H1 (cell line): ENCODE results near the gene NSUN2. TPM values are rescaled to one million over a fixed set of nuclear protein-coding genes. Genes with fewer than 3 reads are reported as not detected.
"Not testable (repeated sequence)": the region's sequence is repeated elsewhere in the genome, so short reads cannot be mapped to it uniquely, and the experiment has no call there.

ENCODE experiments used
- CTCF ChIA-PET: fragments of 300-600 bp; sonication (Branson Sonifier 250); formaldehyde crosslinking; loops from one replicate; lab custom pipeline; 2021; ENCODE audit not compliant: partially characterized antibody; lab: Charles Lee
- POLR2A ChIA-PET: fragments of 300-600 bp; sonication (Branson Sonifier 250); formaldehyde crosslinking; loops from one replicate; lab custom pipeline; 2021; ENCODE audit warnings: inconsistent platforms; ENCODE audit not compliant: partially characterized antibody; lab: Charles Lee
- DNase-seq, 2 experiments: peaks; one replicate each; pipeline versions ENCODE4 v3.0.0 to v3.0.0-alpha.2; 2010 to 2022; ENCODE audit warnings: low spot score in 2 of 2, low read depth in 1 of 2, mixed read lengths in 1 of 2
- FAIRE-seq: peaks from 2 replicates; lab custom pipeline; 2011; peaks lifted over from hg19 to GRCh38; lab: Jason Lieb, UNC
- H2AFZ ChIP-seq: 2 replicates; pipeline ENCODE4 v1.8.1; 2012; ENCODE audit warnings: low read length, inconsistent platforms
- H2AK5ac ChIP-seq: 2 replicates; pipeline ENCODE4 v1.6.1; 2013; ENCODE audit warnings: low read depth, low read length
- H2BK120ac ChIP-seq: replicated peaks from 2 replicates; pipeline ENCODE3; 2013; ENCODE audit warnings: low read depth, low read length, inconsistent platforms
- H2BK12ac ChIP-seq: 2 replicates; pipeline ENCODE4 v1.6.1; 2013; ENCODE audit warnings: low read depth, low read length
- H2BK15ac ChIP-seq: 2 replicates; pipeline ENCODE4 v1.6.1; 2013; ENCODE audit warnings: low read length
- H2BK20ac ChIP-seq: 2 replicates; pipeline ENCODE4 v1.6.1; 2013; ENCODE audit warnings: low read length
- H2BK5ac ChIP-seq: 2 replicates; pipeline ENCODE4 v1.6.1; 2013; ENCODE audit warnings: low read depth, low read length
- H3K14ac ChIP-seq: 2 replicates; pipeline ENCODE4 v1.6.1; 2013; ENCODE audit warnings: inconsistent platforms; ENCODE audit not compliant: insufficient read length
- H3K18ac ChIP-seq: 2 replicates; pipeline ENCODE4 v1.6.1; 2013; ENCODE audit warnings: low read length; ENCODE audit errors: extremely low read depth
- H3K23ac ChIP-seq: 2 replicates; pipeline ENCODE4 v1.6.1; 2013; ENCODE audit warnings: inconsistent platforms; ENCODE audit not compliant: insufficient read length
- H3K23me2 ChIP-seq: 2 replicates; pipeline ENCODE4 v1.6.1; 2013; ENCODE audit warnings: low read depth, low read length
- H3K27ac ChIP-seq: 2 replicates; pipeline ENCODE4 v1.6.1; 2011; ENCODE audit warnings: low read depth, low read length, inconsistent platforms
- H3K27me3 ChIP-seq, 4 experiments: replicated peaks in 1 of 4; 1 replicate in 1 of 4; 2 replicates in 3 of 4; pipeline versions ENCODE4 v1.6.1 to v1.8.1; 2011 to 2013; ENCODE audit warnings: low read length in 3 of 4, mild to moderate bottlenecking in 3 of 4, inconsistent platforms in 2 of 4, mixed read lengths in 2 of 4, moderate library complexity in 1 of 4; ENCODE audit not compliant: control insufficient read depth in 3 of 4, insufficient read depth in 3 of 4; ENCODE audit errors: extremely low read depth in 1 of 4
- H3K36me3 ChIP-seq, 4 experiments: 2 replicates each; pipeline versions ENCODE4 v1.6.1 to v1.8.1; 2011 to 2013; ENCODE audit warnings: mild to moderate bottlenecking in 4 of 4, low read length in 3 of 4, moderate library complexity in 2 of 4, control low read depth in 1 of 4, inconsistent platforms in 1 of 4; ENCODE audit not compliant: insufficient read depth in 4 of 4, control insufficient read depth in 2 of 4
- H3K4ac ChIP-seq: replicated peaks from 2 replicates; pipeline ENCODE3; 2013; ENCODE audit warnings: low read length, low read depth, mixed read lengths, inconsistent platforms; ENCODE audit not compliant: insufficient read length
- H3K4me1 ChIP-seq, 4 experiments: replicated peaks in 1 of 4; 1 replicate in 1 of 4; 2 replicates in 3 of 4; pipeline versions ENCODE4 v1.6.1 to v1.8.1; 2011 to 2013; ENCODE audit warnings: low read length in 3 of 4, inconsistent platforms in 2 of 4, mixed read lengths in 1 of 4; ENCODE audit not compliant: insufficient read depth in 4 of 4, control insufficient read depth in 3 of 4
- H3K4me2 ChIP-seq, 2 experiments: 2 replicates each; pipeline versions ENCODE4 v1.6.1 to v1.8.1; 2011 to 2013; ENCODE audit warnings: low read depth in 2 of 2, low read length in 2 of 2, control low read depth in 1 of 2, inconsistent platforms in 1 of 2, mild to moderate bottlenecking in 1 of 2; ENCODE audit not compliant: insufficient read depth in 1 of 2
- H3K4me3 ChIP-seq, 4 experiments: fragments of 200-600, 300-600 bp in 1 of 4; sonication (generic), shearing (Covaris generic), sonication (Bioruptor Twin) in 1 of 4; 2 replicates each; pipeline versions ENCODE4 v1.5.1 to v1.8.1; 2011 to 2016; ENCODE audit warnings: low read length in 4 of 4, low read depth in 3 of 4, control low read depth in 2 of 4, inconsistent platforms in 2 of 4, mild to moderate bottlenecking in 2 of 4, mixed read lengths in 1 of 4, moderate library complexity in 1 of 4; ENCODE audit not compliant: insufficient read depth in 2 of 4; ENCODE audit errors: extremely low read depth in 1 of 4
- H3K56ac ChIP-seq: replicated peaks from 2 replicates; pipeline ENCODE3; 2013; ENCODE audit warnings: low read depth, mild to moderate bottlenecking, mixed read lengths, low read length, inconsistent platforms; ENCODE audit not compliant: insufficient read length
- H3K79me1 ChIP-seq: 2 replicates; pipeline ENCODE4 v1.6.1; 2013; ENCODE audit warnings: low read depth, low read length, control low read depth
- H3K79me2 ChIP-seq, 2 experiments: 2 replicates each; pipeline versions ENCODE4 v1.6.1 to v1.8.1; 2012 to 2013; ENCODE audit warnings: low read length in 2 of 2, mild to moderate bottlenecking in 2 of 2, inconsistent platforms in 1 of 2; ENCODE audit not compliant: insufficient read depth in 2 of 2, control insufficient read depth in 1 of 2
- H3K9ac ChIP-seq, 4 experiments: replicated peaks in 1 of 4; 1 replicate in 1 of 4; 2 replicates in 3 of 4; pipeline versions ENCODE4 v1.6.1 to v1.8.1; 2011 to 2013; ENCODE audit warnings: low read depth in 3 of 4, low read length in 3 of 4, control low read depth in 2 of 4, mild to moderate bottlenecking in 2 of 4, moderate library complexity in 2 of 4, inconsistent platforms in 1 of 4; ENCODE audit errors: extremely low read depth in 1 of 4
- H3K9me3 ChIP-seq, 2 experiments: 2 replicates each; pipeline versions ENCODE4 v1.6.1 to v1.8.1; 2012 to 2013; ENCODE audit warnings: mild to moderate bottlenecking in 2 of 2, moderate library complexity in 2 of 2, control low read depth in 1 of 2, inconsistent platforms in 1 of 2, low read depth in 1 of 2, low read length in 1 of 2, mixed read lengths in 1 of 2; ENCODE audit not compliant: insufficient read depth in 2 of 2
- H4K20me1 ChIP-seq, 2 experiments: replicated peaks in 1 of 2; 2 replicates each; pipeline versions ENCODE3 to v1.8.1; 2011 to 2013; ENCODE audit warnings: inconsistent platforms in 2 of 2, low read length in 2 of 2, mild to moderate bottlenecking in 1 of 2; ENCODE audit not compliant: insufficient read depth in 2 of 2, control insufficient read depth in 1 of 2
- H4K5ac ChIP-seq: 2 replicates; pipeline ENCODE4 v1.6.1; 2013; ENCODE audit warnings: low read length, low read depth, mixed read lengths, inconsistent platforms; ENCODE audit not compliant: insufficient read length
- H4K8ac ChIP-seq: 2 replicates; pipeline ENCODE4 v1.8.0; 2013; ENCODE audit warnings: mild to moderate bottlenecking, moderate library complexity, low read length, inconsistent platforms; ENCODE audit not compliant: insufficient read depth; ENCODE audit errors: extremely low read depth
- H4K91ac ChIP-seq: replicated peaks from 2 replicates; pipeline ENCODE3; 2013; ENCODE audit warnings: low read length, mixed read lengths, inconsistent platforms; ENCODE audit not compliant: insufficient read length
- WGBS, 2 experiments: shearing (Covaris generic) in 1 of 2; methylation state at CpG; one replicate each; pipeline versions ENCODE4 v1.1.6 to v1.1.7; 2013 to 2015; ENCODE audit warnings: low lambda C conversion rate in 2 of 2, mixed read lengths in 2 of 2, inconsistent platforms in 1 of 2, low coverage in 1 of 2, missing lambda C conversion rate in 1 of 2; ENCODE audit not compliant: insufficient replicate concordance in 2 of 2, insufficient coverage in 1 of 2, insufficient read length in 1 of 2; ENCODE audit errors: extremely low coverage in 1 of 2, missing lambda C conversion rate in 1 of 2; 5-methylcytosine and 5-hydroxymethylcytosine counted together
- polyA plus RNA-seq, 7 experiments: library from polyadenylated mRNA; depleted of rRNA in 3 of 7; stranded (reverse) in 5 of 7; unstranded in 2 of 7; fragments of >200 nt in 5 of 7; fragments of 200-250 nt in 2 of 7; gene quantifications; 1 replicate in 5 of 7; 2 replicates in 1 of 7; 4 replicates in 1 of 7; pipeline versions ENCODE4 v1.2.1 to v1.2.3, GENCODE V29; 2011 to 2013; ENCODE audit warnings: missing spikeins in 2 of 7, mixed read lengths in 2 of 7
- total RNA-seq: library from RNA; stranded (reverse); fragmentation: NEBNext Ultra II Directional; extraction: Animal tissue kit (Norgen Biotek cat#: 25700); gene quantifications from 2 replicates; pipeline ENCODE4 v1.2.1, GENCODE V29; 2021

The NSUN2 gene
- total and polyA plus RNA-seq, 2 of the 8 experiments (the other 6 are each of a cell fraction or from before 2014, with no cell fraction given) = 47.3 to 94.7 TPM

- H3K27me3 ChIP-seq, H3K18ac ChIP-seq, H2AFZ ChIP-seq, H3K79me1 ChIP-seq, H2BK120ac ChIP-seq, H2BK15ac ChIP-seq, FAIRE-seq, H2BK20ac ChIP-seq, H3K4me2 ChIP-seq, H2BK12ac ChIP-seq, H3K36me3 ChIP-seq, H3K27ac ChIP-seq, H3K9ac ChIP-seq, H2BK5ac ChIP-seq, DNase-seq, H4K5ac ChIP-seq, H2AK5ac ChIP-seq, H3K4ac ChIP-seq, H4K8ac ChIP-seq, H4K91ac ChIP-seq, H3K9me3 ChIP-seq, H3K23me2 ChIP-seq, H3K56ac ChIP-seq, H3K4me3 ChIP-seq, H4K20me1 ChIP-seq, H3K23ac ChIP-seq, H3K14ac ChIP-seq, H3K4me1 ChIP-seq: not testable (repeated sequence)
- peaks cover 0 to 13% of the 10 kb centered on the region in 2 experiments; a peak in 2 of 4 replicates for H3K79me2 ChIP-seq
- POLR2A ChIA-PET = interaction anchor here (0.6 kb wide), 1 partner anchor 114 kb away, joined by 3 read pairs; no protein-coding TSS in a partner anchor
- WGBS, 2 experiments = 91% methylated on average over 10 of the region's 11 CpGs; no CpG with 5 or more reads in 1 of the 2 experiments
- CTCF ChIA-PET = interaction anchor here (0.6 to 0.7 kb wide), 2 partner anchors 127 to 1117 kb away, joined by 3 to 4 read pairs; no protein-coding TSS in a partner anchor
Measured at GRCh38 chr5:6645571-6646362, 12.9 kb upstream of the NSUN2 start.
